Measurements from ENCODE around the gene OR11A1.

The OR11A1 gene

DNA sequence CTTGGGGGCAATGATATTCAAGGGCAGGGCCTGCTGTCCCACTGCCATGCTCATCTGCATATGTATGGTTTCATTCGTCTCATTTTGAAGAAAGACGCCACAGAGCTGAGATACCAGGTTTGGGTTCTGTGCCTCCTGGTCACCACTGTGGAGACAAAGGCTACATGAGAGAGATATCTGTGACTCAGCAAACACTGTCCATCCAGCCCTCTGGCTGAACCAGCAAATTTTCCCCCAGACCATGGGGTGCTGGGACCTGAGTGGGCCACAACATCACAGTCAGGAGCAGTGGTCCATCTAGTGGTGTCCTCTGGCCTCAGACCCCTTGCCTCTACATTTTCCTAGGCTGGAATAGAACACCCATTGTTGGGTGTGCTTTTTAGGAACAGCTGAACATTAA lies 30.8 kb upstream of the OR11A1 start, which contains the start of gene MAS1L:
TSS of gene MAS1L (minus strand) at position 297 of the 400 bp plus-strand sequence. CDS start at position 243, 54 bp downstream.
- DNase-seq (ENCODE audit: low read depth in 1 of 2, low spot score in 1 of 2): no peak
- no peak for TF ChIP-seq SPI1 (IDR thresholded peaks at IDR 0.05; ENCODE audit: borderline replicate concordance, low read depth)
- no peak for TF ChIP-seq GABPA (IDR thresholded peaks at IDR 0.05; ENCODE audit: low read depth)
- TF ChIP-seq, protein P1, sequence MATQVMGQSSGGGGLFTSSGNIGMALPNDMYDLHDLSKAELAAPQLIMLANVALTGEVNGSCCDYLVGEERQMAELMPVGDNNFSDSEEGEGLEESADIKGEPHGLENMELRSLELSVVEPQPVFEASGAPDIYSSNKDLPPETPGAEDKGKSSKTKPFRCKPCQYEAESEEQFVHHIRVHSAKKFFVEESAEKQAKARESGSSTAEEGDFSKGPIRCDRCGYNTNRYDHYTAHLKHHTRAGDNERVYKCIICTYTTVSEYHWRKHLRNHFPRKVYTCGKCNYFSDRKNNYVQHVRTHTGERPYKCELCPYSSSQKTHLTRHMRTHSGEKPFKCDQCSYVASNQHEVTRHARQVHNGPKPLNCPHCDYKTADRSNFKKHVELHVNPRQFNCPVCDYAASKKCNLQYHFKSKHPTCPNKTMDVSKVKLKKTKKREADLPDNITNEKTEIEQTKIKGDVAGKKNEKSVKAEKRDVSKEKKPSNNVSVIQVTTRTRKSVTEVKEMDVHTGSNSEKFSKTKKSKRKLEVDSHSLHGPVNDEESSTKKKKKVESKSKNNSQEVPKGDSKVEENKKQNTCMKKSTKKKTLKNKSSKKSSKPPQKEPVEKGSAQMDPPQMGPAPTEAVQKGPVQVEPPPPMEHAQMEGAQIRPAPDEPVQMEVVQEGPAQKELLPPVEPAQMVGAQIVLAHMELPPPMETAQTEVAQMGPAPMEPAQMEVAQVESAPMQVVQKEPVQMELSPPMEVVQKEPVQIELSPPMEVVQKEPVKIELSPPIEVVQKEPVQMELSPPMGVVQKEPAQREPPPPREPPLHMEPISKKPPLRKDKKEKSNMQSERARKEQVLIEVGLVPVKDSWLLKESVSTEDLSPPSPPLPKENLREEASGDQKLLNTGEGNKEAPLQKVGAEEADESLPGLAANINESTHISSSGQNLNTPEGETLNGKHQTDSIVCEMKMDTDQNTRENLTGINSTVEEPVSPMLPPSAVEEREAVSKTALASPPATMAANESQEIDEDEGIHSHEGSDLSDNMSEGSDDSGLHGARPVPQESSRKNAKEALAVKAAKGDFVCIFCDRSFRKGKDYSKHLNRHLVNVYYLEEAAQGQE (IDR thresholded peaks at IDR 0.05; ENCODE audit: insufficient replicate concordance, low read depth): no peak
- TF ChIP-seq POLR2AphosphoS5 (IDR thresholded peaks at IDR 0.05; ENCODE audit: low read depth): no peak
- TF ChIP-seq, protein P2, sequence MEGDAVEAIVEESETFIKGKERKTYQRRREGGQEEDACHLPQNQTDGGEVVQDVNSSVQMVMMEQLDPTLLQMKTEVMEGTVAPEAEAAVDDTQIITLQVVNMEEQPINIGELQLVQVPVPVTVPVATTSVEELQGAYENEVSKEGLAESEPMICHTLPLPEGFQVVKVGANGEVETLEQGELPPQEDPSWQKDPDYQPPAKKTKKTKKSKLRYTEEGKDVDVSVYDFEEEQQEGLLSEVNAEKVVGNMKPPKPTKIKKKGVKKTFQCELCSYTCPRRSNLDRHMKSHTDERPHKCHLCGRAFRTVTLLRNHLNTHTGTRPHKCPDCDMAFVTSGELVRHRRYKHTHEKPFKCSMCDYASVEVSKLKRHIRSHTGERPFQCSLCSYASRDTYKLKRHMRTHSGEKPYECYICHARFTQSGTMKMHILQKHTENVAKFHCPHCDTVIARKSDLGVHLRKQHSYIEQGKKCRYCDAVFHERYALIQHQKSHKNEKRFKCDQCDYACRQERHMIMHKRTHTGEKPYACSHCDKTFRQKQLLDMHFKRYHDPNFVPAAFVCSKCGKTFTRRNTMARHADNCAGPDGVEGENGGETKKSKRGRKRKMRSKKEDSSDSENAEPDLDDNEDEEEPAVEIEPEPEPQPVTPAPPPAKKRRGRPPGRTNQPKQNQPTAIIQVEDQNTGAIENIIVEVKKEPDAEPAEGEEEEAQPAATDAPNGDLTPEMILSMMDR (IDR thresholded peaks at IDR 0.05; ENCODE audit: insufficient read depth, low read length): no peak
- Histone ChIP-seq H3K4me3 (replicated peaks; ENCODE audit: insufficient read depth, low read length) (no peak within 1 kb of the TSS), H3K27ac (replicated peaks) (no peak within 1 kb of the TSS), H3K27me3 (ENCODE audit: insufficient read depth, poor library complexity, severe bottlenecking) (no peaks in the 10 kb centered on the region)

DNA sequence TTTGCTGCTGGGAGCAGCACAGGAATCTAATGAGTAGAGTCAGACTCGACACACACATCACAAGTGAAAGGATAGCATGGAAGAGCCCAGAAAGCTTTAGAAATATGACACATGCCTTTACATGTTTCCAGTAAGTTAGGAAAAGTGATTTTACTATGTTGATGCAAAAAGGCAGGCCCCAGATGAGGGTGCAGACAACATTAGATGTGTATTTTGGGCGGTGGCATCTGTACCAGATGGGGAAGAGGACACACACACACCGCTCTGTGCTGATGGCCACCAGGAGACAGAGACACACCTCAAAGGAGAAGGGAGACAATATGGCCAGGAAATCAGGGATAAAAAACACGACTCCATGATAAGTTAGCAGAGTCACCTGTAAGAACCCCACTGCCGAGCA lies 30.3 kb upstream of the OR11A1 start:
- H3K27me3 ChIP-seq (ENCODE audit: insufficient read depth, poor library complexity, severe bottlenecking): no peaks in the 10 kb centered on the region
- no peak overlapping the region for H3K27ac ChIP-seq (replicated peaks)
- no peak for DNase-seq (ENCODE audit: low read depth in 1 of 2, low spot score in 1 of 2)
- TF ChIP-seq, protein P2 (IDR thresholded peaks at IDR 0.05; ENCODE audit: insufficient read depth, low read length): no peak
- TF ChIP-seq POLR2AphosphoS5 (IDR thresholded peaks at IDR 0.05; ENCODE audit: low read depth) (no peak), GABPA (IDR thresholded peaks at IDR 0.05; ENCODE audit: low read depth) (no peak), SPI1 (IDR thresholded peaks at IDR 0.05; ENCODE audit: borderline replicate concordance, low read depth) (no peak)
- TF ChIP-seq, protein P1 (IDR thresholded peaks at IDR 0.05; ENCODE audit: insufficient replicate concordance, low read depth): no peak
- no peak overlapping the region for H3K4me3 ChIP-seq (replicated peaks; ENCODE audit: insufficient read depth, low read length)

DNA sequence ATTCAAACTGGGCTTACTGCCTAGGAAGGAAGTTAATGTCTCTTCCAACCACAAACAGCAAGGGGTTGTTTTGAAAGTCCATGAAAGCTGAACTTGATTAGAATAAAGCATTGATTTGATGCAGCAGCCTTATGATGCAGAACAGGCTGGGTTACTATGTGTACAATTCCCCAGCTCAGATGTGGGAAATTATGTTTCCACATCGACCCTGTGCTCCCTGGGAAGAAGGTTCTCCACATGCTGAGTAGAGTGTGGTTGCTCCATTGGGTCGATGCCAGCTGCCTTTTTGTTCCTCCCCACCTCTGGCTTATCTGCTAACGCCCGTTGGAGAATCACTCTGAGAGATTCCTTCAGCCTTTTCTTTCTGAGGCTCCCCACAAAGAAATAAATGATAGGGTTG lies 29.7 kb upstream of the OR11A1 start:
- no peak overlapping the region for H3K27ac ChIP-seq (replicated peaks)
- no peak overlapping the region for H3K4me3 ChIP-seq (replicated peaks; ENCODE audit: insufficient read depth, low read length)
- no peak for DNase-seq (ENCODE audit: low read depth in 1 of 2, low spot score in 1 of 2)
- TF ChIP-seq POLR2AphosphoS5 (IDR thresholded peaks at IDR 0.05; ENCODE audit: low read depth): no peak
- TF ChIP-seq, protein P1 (IDR thresholded peaks at IDR 0.05; ENCODE audit: insufficient replicate concordance, low read depth): no peak
- TF ChIP-seq GABPA (IDR thresholded peaks at IDR 0.05; ENCODE audit: low read depth): no peak
- TF ChIP-seq SPI1 (IDR thresholded peaks at IDR 0.05; ENCODE audit: borderline replicate concordance, low read depth): no peak
- TF ChIP-seq, protein P2 (IDR thresholded peaks at IDR 0.05; ENCODE audit: insufficient read depth, low read length): no peak
- H3K27me3 ChIP-seq (ENCODE audit: insufficient read depth, poor library complexity, severe bottlenecking): no peaks in the 10 kb centered on the region

Data from HL-60 (cell line).